ENCODE measurements around the gene GIPC2.
"Not testable (repeated sequence)": the region's sequence is repeated elsewhere in the genome, so short reads cannot be mapped to it uniquely, and the experiment has no call there.

GIPC2 gene

GRCh38 chr1:78045926-78046778 lies at the start of gene GIPC2:
TSS of gene GIPC2 (plus strand) at chr1:78045966. CDS start at chr1:78046095, 129 bp downstream.
- H3K4me1 Mint-ChIP-seq = peaks cover 23% of the 10 kb centered on the region
- peaks cover 58% of the 10 kb centered on the region for H3K27me3 Mint-ChIP-seq (ENCODE audit: low read depth, poor library complexity)
- no peak within 1 kb of the TSS for H3K27ac Mint-ChIP-seq
- H3K4me3 Mint-ChIP-seq = peak within 1 kb of the TSS; percentile 85
- DNase-seq = peak; percentile 69
- no peak for TF ChIP-seq CTCF (IDR thresholded peaks at IDR 0.05)
- H3K9me3 Mint-ChIP-seq = no peaks in the 10 kb centered on the region
- no peaks in the 10 kb centered on the region for H3K36me3 Mint-ChIP-seq (ENCODE audit: low read depth)

- Mint-ChIP-seq H3K27ac (no peak overlapping the region), H3K4me3 (no peak overlapping the region), H3K9me3 (no peaks in the 10 kb centered on the region)
Measured at GRCh38 chr1:77996734-77997133, 49.0 kb upstream of the GIPC2 start.

GRCh38 chr1:78000536-78000935 lies 45.2 kb upstream of the GIPC2 start:
- H3K4me1 Mint-ChIP-seq = peaks cover 22% of the 10 kb centered on the region
- H3K27ac Mint-ChIP-seq; H3K27me3 Mint-ChIP-seq (ENCODE audit: low read depth, poor library complexity); DNase-seq; H3K4me3 Mint-ChIP-seq; H3K9me3 Mint-ChIP-seq: not testable (repeated sequence)
- H3K36me3 Mint-ChIP-seq (ENCODE audit: low read depth) = peaks cover 22% of the 10 kb centered on the region

More at GRCh38 chr1:77996734-77997133, 49.0 kb upstream of the GIPC2 start:
- H3K4me1 Mint-ChIP-seq = no peaks in the 10 kb centered on the region
- H3K36me3 Mint-ChIP-seq (ENCODE audit: low read depth) = peaks cover 49% of the 10 kb centered on the region
- no peaks in the 10 kb centered on the region for H3K27me3 Mint-ChIP-seq (ENCODE audit: low read depth, poor library complexity)
- TF ChIP-seq CTCF (IDR thresholded peaks at IDR 0.05) = no peak
- DNase-seq = no peak

- H3K4me1 Mint-ChIP-seq = peaks cover 37% of the 10 kb centered on the region
- no peak for TF ChIP-seq CTCF (IDR thresholded peaks at IDR 0.05)
Measured at GRCh38 chr1:78003070-78003746, 42.6 kb upstream of the GIPC2 start.

GRCh38 chr1:78003882-78004718 lies 41.7 kb upstream of the GIPC2 start:
- Mint-ChIP-seq H3K27ac (peak overlapping the region; percentile 100), H3K4me3 (peak overlapping the region; percentile 93), H3K27me3 (ENCODE audit: low read depth, poor library complexity) (no peaks in the 10 kb centered on the region), H3K9me3 (no peaks in the 10 kb centered on the region), H3K4me1 (peaks cover 37% of the 10 kb centered on the region), H3K36me3 (ENCODE audit: low read depth) (no peaks in the 10 kb centered on the region)
- no peak for TF ChIP-seq CTCF (IDR thresholded peaks at IDR 0.05)
- peak; percentile 57 for DNase-seq

More at GRCh38 chr1:78003070-78003746, 42.6 kb upstream of the GIPC2 start:
- no peak for DNase-seq
- peak overlapping the region; percentile 32 for H3K27ac Mint-ChIP-seq
- no peak overlapping the region for H3K4me3 Mint-ChIP-seq
- H3K9me3 Mint-ChIP-seq = no peaks in the 10 kb centered on the region
- H3K27me3 Mint-ChIP-seq (ENCODE audit: low read depth, poor library complexity) = no peaks in the 10 kb centered on the region
- peaks cover 1% of the 10 kb centered on the region for H3K36me3 Mint-ChIP-seq (ENCODE audit: low read depth)
